Keratinocyte (primary cell): ENCODE measurements around the gene RASA1. TPM values are rescaled to one million over a fixed set of nuclear protein-coding genes. Genes with fewer than 3 reads are reported as not detected.

Experiments used
- DNase-seq: peaks from one replicate; pipeline ENCODE4 v3.0.0-alpha.2; 2011; ENCODE audit warnings: low read depth, missing footprints, low spot score
- FAIRE-seq: peaks from 2 replicates; lab custom pipeline; 2011; peaks lifted over from hg19 to GRCh38; lab: Jason Lieb, UNC
- H2AFZ ChIP-seq: 2 replicates; pipeline ENCODE4 v1.6.0; 2012; ENCODE audit warnings: low read length, control low read depth, inconsistent platforms; ENCODE audit not compliant: control insufficient read depth
- H3K27ac ChIP-seq: 2 replicates; pipeline ENCODE4 v1.5.1; 2011; ENCODE audit warnings: low read length; ENCODE audit not compliant: control insufficient read depth, insufficient read depth
- H3K27me3 ChIP-seq: 3 replicates; pipeline ENCODE4 v1.6.0; 2011; ENCODE audit warnings: low read length; ENCODE audit not compliant: control insufficient read depth, insufficient read depth; ENCODE audit errors: extremely low read depth
- H3K36me3 ChIP-seq, 2 experiments: 2 replicates in 1 of 2; 3 replicates in 1 of 2; pipeline ENCODE4 v1.5.1; 2011; ENCODE audit warnings: low read length in 2 of 2, mild to moderate bottlenecking in 1 of 2; ENCODE audit not compliant: control insufficient read depth in 2 of 2, insufficient read depth in 2 of 2; ENCODE audit errors: extremely low read depth in 1 of 2
- H3K4me1 ChIP-seq: 3 replicates; pipeline ENCODE4 v1.5.1; 2011; ENCODE audit warnings: low read length; ENCODE audit not compliant: control insufficient read depth, insufficient read depth; ENCODE audit errors: extremely low read depth
- H3K4me2 ChIP-seq: 3 replicates; pipeline ENCODE4 v1.6.0; 2011; ENCODE audit warnings: low read depth, low read length; ENCODE audit not compliant: control insufficient read depth, insufficient read depth; ENCODE audit errors: extremely low read depth
- H3K4me3 ChIP-seq, 3 experiments: fragments of 200-600 bp in 1 of 3; sonication (generic) in 1 of 3; 2 replicates in 2 of 3; 3 replicates in 1 of 3; pipeline ENCODE4 v1.5.1; 2011 to 2016; ENCODE audit warnings: low read length in 3 of 3, mild to moderate bottlenecking in 3 of 3, control low read depth in 2 of 3, inconsistent platforms in 1 of 3, low read depth in 1 of 3, mixed read lengths in 1 of 3, mixed run types in 1 of 3, moderate library complexity in 1 of 3; ENCODE audit not compliant: control insufficient read depth in 2 of 3, insufficient read depth in 2 of 3; ENCODE audit errors: extremely low read depth in 1 of 3
- H3K79me2 ChIP-seq: 2 replicates; pipeline ENCODE4 v1.6.0; 2012; ENCODE audit warnings: low read length; ENCODE audit not compliant: control insufficient read depth, insufficient read depth
- H3K9ac ChIP-seq: 3 replicates; pipeline ENCODE4 v1.6.0; 2011; ENCODE audit warnings: low read length; ENCODE audit not compliant: control insufficient read depth, insufficient read depth; ENCODE audit errors: extremely low read depth
- H3K9me1 ChIP-seq: 3 replicates; pipeline ENCODE4 v1.6.0; 2011; ENCODE audit warnings: low read length; ENCODE audit not compliant: control insufficient read depth, insufficient read depth; ENCODE audit errors: extremely low read depth
- H3K9me3 ChIP-seq: 2 replicates; pipeline ENCODE4 v1.5.1; 2012; ENCODE audit warnings: low read depth, low read length; ENCODE audit not compliant: control insufficient read depth
- H4K20me1 ChIP-seq: 3 replicates; pipeline ENCODE4 v1.6.0; 2011; ENCODE audit warnings: low read length; ENCODE audit not compliant: control insufficient read depth, insufficient read depth; ENCODE audit errors: extremely low read depth
- EZH2 ChIP-seq: IDR thresholded peaks from one replicate; pipeline ENCODE4 v1.6.1; 2012; ENCODE audit warnings: inconsistent platforms, mild to moderate bottlenecking, low read length, moderate library complexity
- dilution Hi-C: fragments of 300-500 bp; cut with MboI; formaldehyde crosslinking; loops from one replicate; pipeline ENCODE4 v1.7.0; 2020; ENCODE audit warnings: low sequenced_read_pairs; ENCODE audit not compliant: extremely low pct_ligation_motif_present
- polyA plus RNA-seq, 5 experiments: library from polyadenylated mRNA; depleted of rRNA in 3 of 5; stranded (reverse) in 3 of 5; stranded (forward) in 1 of 5; unstranded in 1 of 5; fragments of >200 nt; gene quantifications; 1 replicate in 1 of 5; 2 replicates in 3 of 5; 3 replicates in 1 of 5; pipeline versions ENCODE4 v1.2.1 to v1.2.3, GENCODE V29; 2011 to 2012; ENCODE audit warnings: missing spikeins in 2 of 5, low read depth in 1 of 5, low replicate concordance in 1 of 5
- TF ChIP-seq, protein P1 (sequence below), 3 experiments: IDR thresholded peaks in 1 of 3; conservative IDR thresholded peaks in 1 of 3; optimal IDR thresholded peaks in 1 of 3; 2 replicates in 2 of 3; 3 replicates in 1 of 3; pipeline versions ENCODE3 to v1.5.1; 2011; ENCODE audit warnings: low read length in 3 of 3, mild to moderate bottlenecking in 3 of 3, moderate library complexity in 2 of 3, control low read depth in 1 of 3, inconsistent platforms in 1 of 3; ENCODE audit not compliant: insufficient read depth in 2 of 3; ENCODE audit errors: extremely low read depth in 1 of 3

Gene RASA1
- polyA plus RNA-seq, 1 donor (not counting 4 experiments of a cell fraction or from before 2014, with no cell fraction given) = 57.9 TPM

DNA sequence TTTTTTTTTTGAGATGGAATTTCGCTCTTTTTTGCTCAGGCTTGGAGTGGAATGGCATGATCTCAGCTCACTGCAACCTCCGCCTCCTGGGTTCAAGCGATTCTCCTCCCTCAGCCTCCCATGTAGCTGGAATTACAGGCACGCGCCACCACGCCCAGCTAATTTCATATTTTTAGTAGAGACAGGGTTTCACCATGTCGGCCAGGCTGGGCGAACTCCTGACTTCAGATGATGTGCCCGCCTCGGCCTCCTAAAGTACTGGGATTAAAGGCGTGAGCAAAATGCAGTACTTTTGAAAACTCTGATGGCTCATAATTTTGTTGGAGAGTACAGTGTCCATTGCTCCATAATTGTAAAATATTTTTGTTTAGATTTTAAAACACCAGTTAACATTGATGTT, 92.4 kb downstream of the RASA1 start:
- no peak for FAIRE-seq
- dilution Hi-C loops = no loop called here
- no peaks in the 10 kb centered on the region for H4K20me1 ChIP-seq
- no peak overlapping the region for H3K27ac ChIP-seq
- no peak overlapping the region for H3K9ac ChIP-seq
- no peaks in the 10 kb centered on the region for H3K4me1 ChIP-seq
- no peaks in the 10 kb centered on the region for H3K9me1 ChIP-seq
- no peaks in the 10 kb centered on the region for H3K79me2 ChIP-seq
- TF ChIP-seq, protein P1, sequence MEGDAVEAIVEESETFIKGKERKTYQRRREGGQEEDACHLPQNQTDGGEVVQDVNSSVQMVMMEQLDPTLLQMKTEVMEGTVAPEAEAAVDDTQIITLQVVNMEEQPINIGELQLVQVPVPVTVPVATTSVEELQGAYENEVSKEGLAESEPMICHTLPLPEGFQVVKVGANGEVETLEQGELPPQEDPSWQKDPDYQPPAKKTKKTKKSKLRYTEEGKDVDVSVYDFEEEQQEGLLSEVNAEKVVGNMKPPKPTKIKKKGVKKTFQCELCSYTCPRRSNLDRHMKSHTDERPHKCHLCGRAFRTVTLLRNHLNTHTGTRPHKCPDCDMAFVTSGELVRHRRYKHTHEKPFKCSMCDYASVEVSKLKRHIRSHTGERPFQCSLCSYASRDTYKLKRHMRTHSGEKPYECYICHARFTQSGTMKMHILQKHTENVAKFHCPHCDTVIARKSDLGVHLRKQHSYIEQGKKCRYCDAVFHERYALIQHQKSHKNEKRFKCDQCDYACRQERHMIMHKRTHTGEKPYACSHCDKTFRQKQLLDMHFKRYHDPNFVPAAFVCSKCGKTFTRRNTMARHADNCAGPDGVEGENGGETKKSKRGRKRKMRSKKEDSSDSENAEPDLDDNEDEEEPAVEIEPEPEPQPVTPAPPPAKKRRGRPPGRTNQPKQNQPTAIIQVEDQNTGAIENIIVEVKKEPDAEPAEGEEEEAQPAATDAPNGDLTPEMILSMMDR (optimal IDR thresholded peaks at IDR 0.05 in 1 of 3, IDR thresholded peaks at IDR 0.05 in 1 of 3, conservative IDR thresholded peaks at IDR 0.05 in 1 of 3; ENCODE audit: extremely low read depth in 1 of 3, insufficient read depth in 2 of 3, low read length in 3 of 3) = no peak
- no peak for TF ChIP-seq EZH2
- no peaks in the 10 kb centered on the region for H3K9me3 ChIP-seq
- H3K4me2 ChIP-seq = no peak overlapping the region
- no peak overlapping the region for H2AFZ ChIP-seq
- no peak for DNase-seq
- no peak overlapping the region for H3K4me3 ChIP-seq
- peaks cover 3 to 5% of the 10 kb centered on the region in 2 experiments for H3K36me3 ChIP-seq
- no peaks in the 10 kb centered on the region for H3K27me3 ChIP-seq

DNA sequence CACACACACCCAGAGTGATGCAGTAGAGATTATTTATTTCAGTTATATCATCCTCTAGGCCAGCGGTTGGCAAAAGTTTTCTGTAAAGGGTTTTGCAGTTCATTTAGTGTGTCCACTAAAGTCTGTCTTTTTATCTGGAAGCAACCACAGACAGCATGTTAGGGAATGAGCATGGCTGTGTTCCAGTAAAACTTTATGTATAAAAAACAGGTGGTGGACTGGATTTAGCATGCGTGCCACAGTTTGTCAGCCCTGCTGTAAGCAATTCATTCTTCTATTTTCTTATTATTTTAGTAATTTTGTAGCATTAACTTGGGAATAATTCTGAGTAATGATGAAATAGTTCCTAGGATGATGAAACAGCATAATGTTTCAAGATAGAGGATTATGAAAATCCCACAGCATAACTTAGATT, 93.4 kb downstream of the RASA1 start:
- Histone ChIP-seq H3K36me3 (peaks cover 3 to 5% of the 10 kb centered on the region in 2 experiments), H3K27me3 (no peaks in the 10 kb centered on the region), H3K4me2 (no peak overlapping the region), H4K20me1 (no peaks in the 10 kb centered on the region), H3K9me3 (no peaks in the 10 kb centered on the region), H2AFZ (no peak overlapping the region), H3K27ac (peak overlapping the region; percentile 27), H3K4me1 (no peaks in the 10 kb centered on the region), H3K9me1 (no peaks in the 10 kb centered on the region), H3K79me2 (no peaks in the 10 kb centered on the region), H3K9ac (no peak overlapping the region), H3K4me3 (no peak overlapping the region)
- dilution Hi-C loops = no loop called here
- no peak for DNase-seq
- no peak for FAIRE-seq
- TF ChIP-seq EZH2 = no peak
- TF ChIP-seq, protein P1 (optimal IDR thresholded peaks at IDR 0.05 in 1 of 3, IDR thresholded peaks at IDR 0.05 in 1 of 3, conservative IDR thresholded peaks at IDR 0.05 in 1 of 3; ENCODE audit: extremely low read depth in 1 of 3, insufficient read depth in 2 of 3, low read length in 3 of 3) = no peak
